ENCODE measurements around the gene VPS26C.

Gene VPS26C

DNA sequence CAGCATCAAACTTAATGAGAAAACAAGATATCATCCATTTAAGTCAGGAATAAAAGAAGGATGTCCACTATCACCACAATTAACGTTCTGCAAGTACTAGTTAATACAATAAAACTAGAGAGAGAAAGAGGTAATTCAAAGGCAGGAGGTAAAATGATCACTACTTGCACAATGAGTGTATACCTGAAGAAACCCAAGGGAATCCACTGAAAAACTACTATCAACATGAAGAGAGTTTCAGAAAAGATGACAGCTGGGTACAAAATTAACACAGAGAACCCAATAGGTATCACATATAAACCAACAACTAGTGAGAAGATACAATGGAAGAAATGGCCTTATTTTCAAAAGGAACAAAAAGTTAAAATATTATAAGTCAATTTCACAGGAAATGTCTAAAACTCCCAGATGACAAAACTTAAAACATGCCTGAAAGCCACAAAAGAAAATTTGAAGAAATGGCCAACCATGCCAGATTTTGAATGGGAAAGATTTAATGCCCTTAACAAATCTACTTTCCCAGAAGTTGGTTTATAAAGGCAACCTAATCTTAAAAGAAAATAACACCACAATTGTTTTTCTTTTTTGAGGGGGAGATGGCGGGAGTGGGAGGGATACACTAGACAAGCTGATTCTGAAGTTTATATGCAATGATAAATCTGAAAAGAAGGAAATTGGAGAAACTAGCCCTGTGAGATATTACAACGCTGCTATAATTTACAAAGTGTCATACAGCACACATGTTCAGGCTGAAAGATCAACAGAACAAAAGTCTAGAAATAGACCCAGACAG, 17.8 kb downstream of the VPS26C start:
- no peak for DNase-seq (ENCODE audit: low read depth)
- no peak for TF ChIP-seq CTCF (IDR thresholded peaks at IDR 0.05; ENCODE audit: insufficient read depth, low read depth, low read length, missing control alignments)
- H3K4me3 ChIP-seq (ENCODE audit: low read length), result no peak overlapping the region

GRCh38 chr21:37248298-37248697, 18.8 kb downstream of the VPS26C start:
- DNase-seq (ENCODE audit: low read depth), result no peak
- no peak for TF ChIP-seq CTCF (IDR thresholded peaks at IDR 0.05; ENCODE audit: insufficient read depth, low read depth, low read length, missing control alignments)
- no peak overlapping the region for H3K4me3 ChIP-seq (ENCODE audit: low read length)

GRCh38 chr21:37245151-37245550, 22.0 kb downstream of the VPS26C start:
- no peak overlapping the region for H3K4me3 ChIP-seq (ENCODE audit: low read length)
- TF ChIP-seq CTCF (IDR thresholded peaks at IDR 0.05; ENCODE audit: insufficient read depth, low read depth, low read length, missing control alignments), result no peak
- no peak for DNase-seq (ENCODE audit: low read depth)

- no peak overlapping the region for H3K4me3 ChIP-seq (ENCODE audit: low read length)
- no peak for DNase-seq (ENCODE audit: low read depth)
- TF ChIP-seq CTCF (IDR thresholded peaks at IDR 0.05; ENCODE audit: insufficient read depth, low read depth, low read length, missing control alignments), result no peak
Observed at GRCh38 chr21:37244501-37245095, 22.5 kb downstream of the VPS26C start.

DNA sequence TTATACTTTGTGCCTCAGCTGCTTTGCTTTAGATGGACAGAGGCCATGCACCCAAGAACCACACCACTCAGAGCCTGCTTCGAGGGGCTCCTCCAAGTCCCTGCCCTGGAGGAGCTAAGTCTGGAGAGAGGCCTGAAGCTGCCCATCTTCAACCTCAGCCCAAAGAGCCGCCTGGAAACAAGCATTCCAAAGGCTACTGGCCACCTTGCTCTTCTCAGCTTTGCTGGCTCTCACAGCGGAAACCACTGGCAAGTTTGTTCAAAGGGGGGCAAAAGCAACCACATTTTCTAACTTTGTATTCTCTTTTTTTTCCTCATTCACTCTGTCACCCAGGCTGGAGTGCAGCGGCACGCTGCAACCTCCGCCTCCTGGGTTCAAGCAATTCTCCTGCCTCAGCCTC, 23.2 kb downstream of the VPS26C start:
- H3K4me3 ChIP-seq (ENCODE audit: low read length), result no peak overlapping the region
- DNase-seq (ENCODE audit: low read depth), result no peak
- TF ChIP-seq CTCF (IDR thresholded peaks at IDR 0.05; ENCODE audit: insufficient read depth, low read depth, low read length, missing control alignments), result no peak

DNA sequence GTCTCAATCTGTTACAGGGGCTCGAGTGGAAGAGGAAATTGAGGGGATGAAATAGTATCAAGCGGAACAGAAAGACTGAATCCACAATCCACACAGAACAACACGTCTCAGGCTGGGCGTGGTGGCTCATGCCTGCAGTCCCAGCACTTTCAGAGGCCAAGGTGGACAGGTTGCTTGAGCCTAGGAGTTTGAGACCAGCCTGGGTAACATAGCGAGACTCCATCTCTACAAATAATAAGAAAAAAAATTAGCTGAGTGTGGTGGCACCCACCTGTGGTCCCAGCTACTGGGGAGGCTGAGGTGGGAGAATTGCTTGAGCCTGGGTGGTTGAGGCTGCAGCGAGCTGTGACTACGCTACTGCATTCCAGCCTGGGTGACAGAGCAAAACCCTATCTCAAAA, 25.7 kb downstream of the VPS26C start:
- DNase-seq (ENCODE audit: low read depth), result no peak
- no peak for TF ChIP-seq CTCF (IDR thresholded peaks at IDR 0.05; ENCODE audit: insufficient read depth, low read depth, low read length, missing control alignments)
- H3K4me3 ChIP-seq (ENCODE audit: low read length), result no peak overlapping the region

- TF ChIP-seq CTCF (IDR thresholded peaks at IDR 0.05; ENCODE audit: insufficient read depth, low read depth, low read length, missing control alignments), result no peak
- no peak for DNase-seq (ENCODE audit: low read depth)
- no peak overlapping the region for H3K4me3 ChIP-seq (ENCODE audit: low read length)
Observed at GRCh38 chr21:37240978-37241377, 26.2 kb downstream of the VPS26C start.

Measured in epithelial cell of esophagus (primary cell).